Gastroesophageal sphincter (tissue), 2 donors: ENCODE results near the gene SAPCD1.
"Not testable (repeated sequence)": the region's sequence is repeated elsewhere in the genome, so short reads cannot be mapped to it uniquely, and the experiment has no call there.

ENCODE experiments used
- EP300 ChIP-seq: sonication (generic); formaldehyde crosslinking; IDR thresholded peaks from one replicate; pipeline ENCODE4 v1.6.1; 2017; ENCODE audit warnings: antibody characterized with exemption, mild to moderate bottlenecking
- POLR2A ChIP-seq, 2 donors: fragments of 450-650 bp; IDR thresholded peaks; one replicate each; pipeline ENCODE4 v1.6.1; 2017; ENCODE audit warnings: antibody characterized with exemption in 2 of 2, mild to moderate bottlenecking in 2 of 2, moderate library complexity in 1 of 2
- POLR2AphosphoS5 ChIP-seq: sonication (generic); formaldehyde crosslinking; IDR thresholded peaks from one replicate; pipeline ENCODE4 v1.6.1; 2017; ENCODE audit warnings: antibody characterized with exemption

GRCh38 chr6:31808599-31808998 lies 46.1 kb downstream of the SAPCD1 start:
- TF ChIP-seq EP300; POLR2A (IDR thresholded peaks at IDR 0.05); POLR2AphosphoS5: not testable (repeated sequence)
